HuH-7 (cell line): ENCODE data around the gene FXYD4.
"Not testable (repeated sequence)": the region's sequence is repeated elsewhere in the genome, so short reads cannot be mapped to it uniquely, and the experiment has no call there.

ENCODE experiments used
- DNase-seq: peaks from one replicate; pipeline ENCODE4 v3.0.0; 2011; ENCODE audit warnings: low spot score

Gene FXYD4

DNA sequence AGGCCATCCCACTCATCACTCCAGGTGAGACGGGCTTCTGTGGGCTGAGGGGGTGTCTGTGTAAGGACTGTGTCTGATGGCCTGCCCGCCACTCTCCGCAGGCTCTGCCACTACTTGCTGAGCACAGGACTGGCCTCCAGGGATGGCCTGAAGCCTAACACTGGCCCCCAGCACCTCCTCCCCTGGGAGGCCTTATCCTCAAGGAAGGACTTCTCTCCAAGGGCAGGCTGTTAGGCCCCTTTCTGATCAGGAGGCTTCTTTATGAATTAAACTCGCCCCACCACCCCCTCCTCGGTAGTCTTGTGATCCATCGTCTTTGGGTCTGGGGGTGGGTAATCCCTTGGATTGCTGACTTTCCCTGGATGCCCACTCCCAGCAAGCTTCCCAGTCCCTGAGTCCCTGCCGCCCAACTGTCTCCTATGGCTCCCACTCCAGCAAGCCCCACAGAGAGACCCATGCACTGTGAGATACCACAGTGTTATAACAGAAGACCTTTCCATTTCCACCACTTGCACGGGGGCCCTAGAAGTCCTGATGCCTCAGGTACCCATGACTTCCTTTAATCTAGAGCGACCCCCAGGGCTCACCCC is 4.7 kb downstream of the FXYD4 start:
- DNase-seq: no peak

DNA sequence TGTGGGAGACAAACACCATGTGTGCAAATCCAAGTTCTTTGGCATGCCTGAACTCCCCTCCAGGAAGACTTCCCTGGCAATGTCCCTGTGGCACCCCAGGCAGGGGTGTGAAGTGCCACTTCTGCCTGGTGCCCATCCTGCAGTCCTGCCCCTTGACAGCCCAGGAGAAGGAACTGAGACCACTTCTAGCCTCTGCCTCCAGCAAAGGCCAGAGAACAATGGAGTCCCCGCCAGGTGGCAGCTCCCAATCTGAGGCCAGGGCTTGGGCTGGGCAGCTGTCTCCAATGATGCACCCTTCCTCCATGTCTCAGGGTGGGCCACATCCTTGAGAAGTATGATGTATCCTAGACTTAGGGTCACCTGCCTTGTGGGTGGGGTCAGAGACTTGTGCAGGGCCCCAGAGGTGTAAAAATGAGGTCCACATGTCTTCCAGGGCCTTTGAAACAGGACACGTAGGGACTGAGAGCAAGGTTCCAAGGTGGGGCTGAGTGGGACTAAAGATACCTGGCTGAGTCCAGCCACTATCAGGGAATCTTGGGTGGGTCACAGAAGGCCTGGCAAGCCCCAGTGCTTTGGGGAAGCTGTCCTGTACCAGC is 5.5 kb downstream of the FXYD4 start:
- no peak for DNase-seq

DNA sequence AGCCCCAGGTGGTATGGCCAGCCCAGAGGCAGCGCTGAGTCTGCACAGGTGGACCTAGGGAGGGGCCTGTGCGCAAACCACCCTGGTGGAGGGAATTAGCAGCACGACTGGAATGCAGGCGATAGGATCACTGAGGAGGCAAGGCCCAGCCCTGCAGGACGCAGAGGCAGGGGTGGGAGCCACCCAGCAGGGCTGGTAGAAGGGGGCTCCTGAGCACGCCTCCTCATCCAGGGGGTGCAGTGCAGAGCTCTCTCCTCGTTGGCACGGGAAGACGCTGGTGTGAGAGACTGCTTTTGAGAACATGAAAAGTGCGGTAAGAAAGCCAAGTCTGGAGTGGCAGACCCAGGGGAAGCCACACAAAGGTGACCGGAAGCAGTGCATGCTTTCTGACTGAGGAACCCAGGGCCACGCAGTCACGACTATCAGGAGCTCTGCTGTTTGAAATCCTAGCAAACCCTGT is 6.0 kb downstream of the FXYD4 start:
- DNase-seq: no peak

DNA sequence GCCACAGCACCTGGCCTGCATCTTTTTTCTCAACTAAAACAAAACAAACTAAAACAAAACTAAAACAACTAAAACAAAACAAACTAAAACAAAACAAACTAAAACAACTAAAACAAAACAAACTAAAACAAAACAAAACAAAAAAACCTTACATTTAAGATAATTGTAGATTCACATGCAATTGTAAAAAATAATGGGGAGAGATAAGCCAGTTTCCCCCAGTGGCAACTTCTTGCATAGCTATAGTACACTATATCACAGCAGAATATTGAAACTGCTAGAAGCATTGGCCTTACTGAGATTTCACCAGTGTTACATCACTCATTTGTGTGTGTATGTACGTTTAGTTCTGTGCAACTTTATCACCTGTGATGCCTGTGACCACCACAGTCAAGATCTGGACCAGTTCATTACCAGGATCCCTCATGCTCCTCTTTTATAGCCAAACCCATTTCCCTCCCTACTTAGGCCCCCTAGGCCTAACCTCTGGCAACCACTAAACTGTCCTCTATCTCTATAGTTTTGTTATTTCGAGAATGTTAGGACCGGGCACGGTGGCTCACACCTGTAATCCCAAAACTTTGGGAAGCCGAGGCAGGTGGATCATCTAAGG is 9.3 kb downstream of the FXYD4 start:
- no peak for DNase-seq

DNA sequence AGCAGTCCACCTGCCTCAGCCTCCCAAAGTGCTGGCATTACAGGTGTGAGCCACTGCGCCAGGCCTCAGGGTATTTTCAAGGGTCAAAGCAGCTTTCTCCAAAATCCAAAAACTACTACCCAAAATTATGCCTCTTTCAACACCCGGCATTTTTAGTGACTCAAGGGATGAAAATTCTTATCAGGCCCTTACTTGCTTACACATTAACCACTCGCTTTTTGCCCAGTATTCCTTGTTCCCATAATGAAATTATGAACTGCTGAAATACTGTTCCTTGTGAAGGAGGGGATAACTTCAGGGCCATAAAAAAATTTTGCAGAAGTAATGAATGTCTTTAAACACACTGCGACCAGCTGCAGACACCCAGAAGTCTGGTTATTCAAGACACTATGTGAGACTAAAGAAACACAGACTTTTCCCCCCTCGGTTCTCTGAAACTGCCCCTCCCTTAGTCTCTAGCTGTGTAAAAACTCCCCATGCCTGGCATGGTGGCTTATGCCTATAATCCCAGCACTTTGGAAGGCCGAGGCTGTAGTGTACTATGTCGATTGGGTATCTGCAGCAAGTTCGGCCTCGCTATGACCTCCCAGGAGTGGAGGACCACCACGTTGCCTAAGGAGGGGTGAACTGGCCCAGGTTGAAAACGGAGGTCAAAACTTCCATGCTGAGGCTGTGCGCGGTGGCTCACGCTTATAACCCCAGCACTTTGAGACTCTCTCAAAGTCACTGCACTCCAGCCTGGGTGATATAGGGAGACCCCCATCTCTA is 12.0 kb downstream of the FXYD4 start:
- DNase-seq: no peak

DNA sequence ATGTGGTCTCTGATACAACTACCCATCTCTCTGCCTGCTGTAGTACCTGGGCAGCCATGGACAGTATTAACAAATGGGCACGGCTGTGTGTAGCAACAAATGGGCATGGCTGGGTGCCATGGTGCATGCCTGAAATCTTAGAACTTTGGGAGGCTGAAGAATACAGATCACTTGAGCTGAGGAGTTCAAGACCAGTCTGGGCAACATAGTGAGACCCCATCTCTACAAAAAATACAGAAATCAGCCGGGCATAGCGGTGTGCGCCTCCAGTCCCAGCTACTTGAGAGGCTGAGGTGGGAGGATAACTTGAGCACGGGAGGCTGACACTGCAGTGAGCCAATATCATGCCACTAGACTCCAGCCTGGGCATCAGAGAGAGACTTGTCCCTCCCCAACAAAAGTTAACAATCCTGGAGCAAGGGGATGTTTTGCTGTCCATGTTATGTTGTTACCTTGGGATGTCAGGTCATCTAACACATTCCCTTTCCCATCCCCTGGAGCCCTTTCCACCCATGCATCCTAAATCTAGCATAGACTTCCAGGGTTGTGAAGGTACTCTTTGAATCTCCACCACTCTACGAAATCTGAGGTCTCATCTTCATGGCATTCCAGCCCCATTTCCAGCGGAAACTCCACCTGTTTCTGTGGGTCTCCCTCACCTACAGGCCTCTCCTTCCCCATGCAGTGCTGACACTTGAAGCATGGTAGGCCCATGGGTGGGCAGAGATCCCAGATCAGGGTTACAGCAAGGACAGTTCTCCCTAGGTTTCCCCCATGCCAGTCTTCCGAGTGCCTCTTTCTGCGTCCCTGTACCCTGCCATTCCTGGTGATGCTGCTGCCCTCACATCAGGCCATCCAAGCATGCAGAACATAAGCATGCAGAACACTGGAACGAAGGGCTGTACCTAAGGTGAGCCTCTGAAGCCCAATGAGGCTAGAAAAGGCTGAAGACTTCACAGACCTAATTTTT is 13.1 kb downstream of the FXYD4 start:
- no peak for DNase-seq

DNA sequence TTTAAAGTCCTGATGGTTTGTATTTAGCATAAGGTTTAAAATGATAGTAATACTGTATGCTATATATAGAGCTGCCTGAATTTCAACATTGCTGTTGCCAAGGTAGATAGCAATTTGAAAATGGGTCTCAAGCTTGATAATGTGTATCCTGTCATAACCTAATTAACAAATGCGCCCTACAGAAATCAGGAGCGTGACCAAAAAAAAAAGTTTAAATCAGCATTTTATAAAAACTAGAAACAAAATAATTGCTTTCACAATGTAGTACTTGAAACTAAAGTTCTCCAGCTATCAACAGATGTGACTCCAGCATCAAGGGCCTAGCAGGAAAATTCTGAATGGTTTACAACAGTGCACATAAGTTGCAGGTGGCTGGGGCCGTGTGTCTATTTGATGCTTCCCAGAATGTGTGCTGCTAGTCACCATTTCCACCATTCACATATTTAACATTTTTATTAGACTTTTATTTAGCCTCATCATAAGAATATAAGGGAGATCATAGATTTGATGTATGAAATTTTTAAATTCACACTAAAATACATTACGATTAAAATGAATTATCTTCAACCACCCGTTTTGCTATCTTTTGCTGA is 14.1 kb downstream of the FXYD4 start:
- no peak for DNase-seq

DNA sequence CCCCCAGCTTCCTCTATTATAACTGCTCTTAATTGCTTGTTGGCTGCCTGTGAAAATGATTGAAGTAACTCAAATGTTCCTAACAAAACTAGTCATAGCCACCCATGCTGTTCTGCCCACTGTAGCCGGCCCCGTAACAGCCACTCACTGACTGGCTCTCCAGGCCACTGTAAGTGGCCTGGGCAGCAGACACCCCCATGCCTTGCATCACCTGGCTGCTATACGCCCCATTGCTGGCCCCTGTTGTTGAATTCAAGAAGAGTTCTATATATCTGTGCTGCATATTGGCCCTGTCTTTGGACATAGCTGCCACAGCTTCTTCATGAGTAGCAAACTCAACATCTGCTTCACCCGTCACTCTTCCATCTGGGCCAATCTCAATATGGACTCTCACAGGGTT is 15.1 kb downstream of the FXYD4 start:
- no peak for DNase-seq

DNA sequence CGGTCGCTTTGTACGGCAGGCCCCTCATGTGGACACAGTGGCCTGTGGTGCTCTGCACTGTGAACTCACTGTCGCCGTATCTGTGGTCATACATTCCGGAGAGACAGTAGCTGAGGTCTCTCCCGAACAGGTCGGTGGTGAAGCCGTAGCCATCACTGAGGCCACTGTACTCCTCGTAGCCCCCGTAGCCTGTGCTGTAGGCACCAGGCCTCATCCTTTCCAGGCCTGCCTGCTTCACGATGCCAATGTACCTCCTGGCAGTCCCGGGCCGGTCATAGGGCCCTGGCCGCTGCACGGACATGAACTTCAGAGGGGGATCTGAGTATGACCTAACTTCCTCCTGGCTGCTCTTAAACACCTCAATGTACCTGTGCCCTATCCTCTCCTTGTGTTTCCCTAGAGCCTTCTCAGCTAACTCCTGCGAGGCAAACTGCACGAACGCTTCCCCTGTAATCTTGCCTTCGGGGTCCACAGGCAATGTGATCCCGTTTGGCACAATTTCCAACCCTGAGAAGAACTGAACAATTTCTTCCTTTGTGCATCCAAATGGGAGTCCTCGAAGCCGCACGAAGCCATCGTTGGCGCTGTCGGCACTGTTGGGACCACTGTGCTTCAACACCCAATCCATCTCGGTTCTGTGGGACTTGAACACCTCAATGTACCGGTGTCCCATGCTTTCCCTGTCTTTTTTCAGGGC is 15.7 kb downstream of the FXYD4 start:
- no peak for DNase-seq

DNA sequence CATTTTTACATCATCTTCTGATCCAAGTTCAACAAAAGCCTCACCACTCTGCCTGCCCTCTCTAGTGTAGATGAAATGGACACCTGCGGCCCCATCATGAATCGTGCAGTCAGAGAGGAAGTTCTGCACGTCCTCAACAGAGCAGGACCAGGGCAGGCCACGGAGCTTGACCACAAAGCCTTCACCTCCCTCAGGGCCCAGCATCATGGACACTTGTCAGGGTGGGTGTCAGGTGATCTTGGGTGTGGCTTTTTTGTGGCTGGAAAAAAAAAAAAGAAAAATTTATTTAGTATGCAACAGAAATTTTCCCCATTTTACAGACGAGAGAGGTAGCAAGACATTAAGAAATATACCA is 16.2 kb downstream of the FXYD4 start:
- no peak for DNase-seq

DNA sequence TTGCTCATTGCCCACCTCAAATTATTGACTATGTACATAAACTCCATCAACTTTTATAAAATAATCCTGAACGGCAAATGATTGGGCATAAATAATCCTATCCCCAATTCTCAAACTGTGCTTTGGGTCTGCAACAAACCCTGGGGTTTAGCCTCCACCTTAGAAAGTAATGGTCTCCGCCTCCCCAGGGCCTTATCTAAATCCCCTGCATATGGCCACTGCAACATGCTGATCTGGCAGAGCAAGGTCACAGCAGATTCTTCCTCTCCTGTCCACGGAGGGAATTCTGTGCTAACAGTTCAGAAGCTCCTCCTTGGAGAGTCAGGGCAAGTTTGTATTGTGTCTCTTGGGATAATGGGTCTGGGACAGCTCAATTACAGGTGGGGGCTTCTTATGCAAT is 18.4 kb downstream of the FXYD4 start:
- DNase-seq: no peak

DNA sequence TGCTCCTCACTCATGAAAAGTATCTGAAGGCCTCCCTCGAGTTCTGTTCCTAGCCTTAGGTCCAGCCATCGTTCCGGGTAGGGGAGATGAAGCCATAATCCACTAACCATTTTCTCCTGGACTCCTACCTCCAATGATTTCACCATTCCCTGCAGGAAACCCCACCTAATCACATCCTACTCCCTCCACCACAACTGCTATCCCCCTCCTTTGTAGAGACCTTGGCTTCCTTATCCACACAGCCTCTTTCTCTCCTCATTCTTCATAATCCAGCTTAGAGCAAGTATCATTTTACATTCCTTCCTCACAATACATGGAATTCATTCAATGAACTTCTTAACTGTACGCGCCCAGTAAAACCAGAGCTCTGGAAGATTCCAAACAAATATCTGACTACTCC is 18.9 kb downstream of the FXYD4 start:
- no peak for DNase-seq

DNA sequence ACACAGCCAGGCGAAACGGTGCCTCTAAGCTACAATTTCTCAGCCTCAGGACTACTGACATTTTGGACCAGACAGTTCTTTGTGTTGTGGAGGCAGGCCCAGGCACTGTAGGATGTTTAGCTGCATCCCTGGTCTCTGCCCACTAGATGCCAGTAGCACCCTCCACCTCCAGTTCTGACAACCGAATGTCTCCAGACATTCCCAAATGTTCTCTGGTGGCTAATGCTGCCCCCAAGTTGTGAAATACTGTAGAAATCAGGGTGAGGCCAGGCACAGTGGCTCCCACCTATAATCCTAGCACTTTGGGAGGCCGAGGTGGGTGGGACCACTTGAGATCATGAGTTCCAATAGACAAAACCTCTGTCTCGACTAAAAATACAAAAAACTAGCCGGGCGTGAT is 19.3 kb downstream of the FXYD4 start:
- DNase-seq: no peak

DNA sequence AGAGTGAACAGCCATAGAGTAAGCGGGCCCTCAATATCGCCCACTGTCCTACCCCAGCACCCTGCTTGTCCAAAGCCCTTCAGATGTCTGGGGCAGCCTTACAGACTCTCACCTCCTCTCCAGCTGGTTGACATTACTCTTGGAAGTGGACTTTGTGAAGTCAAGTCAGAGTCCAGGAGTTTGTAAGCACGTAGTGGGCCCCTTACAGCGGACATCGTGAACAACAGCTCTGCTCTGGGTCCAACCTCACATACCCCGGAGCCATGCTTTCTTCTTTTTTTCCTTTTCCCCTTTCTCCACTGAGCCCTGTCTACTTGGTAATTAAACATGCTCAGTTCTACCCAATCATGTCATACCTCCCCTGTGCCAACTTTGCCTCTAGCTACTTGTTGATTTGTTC is 20.1 kb downstream of the FXYD4 start:
- DNase-seq: no peak

DNA sequence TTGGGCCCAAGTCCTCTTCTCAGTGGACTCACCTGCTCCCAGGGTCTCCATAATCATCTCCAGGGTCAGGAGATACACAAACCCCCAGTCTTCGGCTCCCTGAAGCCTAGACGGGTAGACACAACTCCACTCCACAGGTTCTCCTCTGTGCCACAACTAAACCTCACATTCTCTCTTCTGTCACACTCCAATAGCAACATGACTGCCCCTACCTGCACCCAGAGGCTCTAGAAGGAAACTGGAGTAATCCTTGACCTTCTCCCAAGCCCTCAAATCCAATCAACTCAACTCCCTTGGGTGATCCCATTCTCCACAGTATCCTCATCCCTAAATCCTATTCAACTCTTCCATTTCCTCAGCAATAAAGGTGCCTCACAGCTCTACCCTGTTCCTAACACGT is 21.3 kb downstream of the FXYD4 start:
- no peak for DNase-seq

DNA sequence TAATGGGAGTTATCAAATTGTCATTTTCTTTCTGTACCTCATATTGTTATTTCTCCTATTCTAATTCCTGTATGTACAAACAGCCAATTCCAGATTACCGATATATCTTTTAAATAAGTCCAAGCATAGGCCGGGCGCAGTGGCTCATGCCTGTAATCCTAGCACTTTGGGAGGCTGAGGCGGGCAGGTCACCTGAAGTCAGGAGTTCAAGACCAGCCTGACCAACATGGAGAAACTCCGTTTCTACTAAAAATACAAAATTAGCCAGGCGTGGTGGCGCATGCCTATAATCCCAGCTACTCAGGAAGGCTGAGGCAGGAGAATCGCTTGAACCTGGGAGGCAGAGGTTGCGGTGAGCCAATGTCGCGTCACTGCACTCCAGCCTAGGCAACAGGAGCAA is 21.8 kb downstream of the FXYD4 start:
- not testable (repeated sequence) for DNase-seq

DNA sequence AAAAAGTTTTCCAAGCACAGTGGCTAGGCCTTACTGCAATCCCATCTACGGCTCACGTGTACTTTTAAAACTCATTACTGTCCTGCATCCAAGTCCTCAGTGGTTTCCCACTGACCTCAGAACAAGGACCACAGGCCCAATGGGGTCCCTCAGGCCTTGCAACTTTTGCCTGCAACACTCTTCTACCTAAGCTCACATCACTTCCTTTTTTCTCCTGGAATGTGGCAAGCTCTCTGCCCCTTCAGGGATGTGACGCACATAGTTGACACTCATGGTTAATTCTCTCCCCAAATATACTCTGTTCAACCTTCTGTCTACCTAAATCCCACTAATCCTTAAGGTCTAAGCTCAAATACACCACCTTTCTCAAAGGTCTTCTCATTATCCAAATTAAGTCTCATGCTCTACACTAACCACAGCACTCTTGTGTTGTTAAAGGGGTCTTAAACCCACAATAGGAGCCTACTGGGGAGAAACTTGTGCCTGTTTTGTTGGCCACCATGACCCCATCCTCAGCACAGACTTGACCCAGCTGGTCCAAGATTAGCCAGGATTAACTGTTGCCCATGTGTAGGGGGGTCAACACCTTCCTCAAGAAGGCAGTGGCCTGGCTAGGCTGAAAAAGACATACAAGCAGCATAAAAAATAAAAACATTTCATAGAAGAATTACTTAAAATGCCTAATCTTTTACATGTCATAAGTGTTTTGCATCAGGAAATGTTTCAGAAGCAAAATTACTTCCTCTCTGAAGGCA is 22.3 kb downstream of the FXYD4 start:
- DNase-seq: no peak

DNA sequence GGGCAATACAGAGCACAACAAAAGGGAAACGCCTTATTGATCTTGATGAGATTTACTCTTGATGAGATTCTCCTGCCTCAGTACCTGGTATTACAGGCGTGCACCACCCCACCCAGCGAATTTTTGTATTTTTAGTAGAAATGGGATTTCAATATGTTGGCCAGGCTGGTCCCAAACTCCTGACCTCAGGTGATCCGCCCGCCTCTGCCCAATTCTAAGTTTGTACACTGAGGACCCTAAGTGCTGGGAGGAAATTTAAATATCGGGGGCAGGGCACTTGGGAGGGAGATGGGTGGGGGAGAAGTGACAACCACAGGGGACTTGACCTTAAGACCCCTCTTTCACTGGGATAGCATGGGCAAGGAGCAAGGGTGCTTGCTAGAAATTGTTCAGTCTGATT is 23.4 kb downstream of the FXYD4 start:
- no peak for DNase-seq

DNA sequence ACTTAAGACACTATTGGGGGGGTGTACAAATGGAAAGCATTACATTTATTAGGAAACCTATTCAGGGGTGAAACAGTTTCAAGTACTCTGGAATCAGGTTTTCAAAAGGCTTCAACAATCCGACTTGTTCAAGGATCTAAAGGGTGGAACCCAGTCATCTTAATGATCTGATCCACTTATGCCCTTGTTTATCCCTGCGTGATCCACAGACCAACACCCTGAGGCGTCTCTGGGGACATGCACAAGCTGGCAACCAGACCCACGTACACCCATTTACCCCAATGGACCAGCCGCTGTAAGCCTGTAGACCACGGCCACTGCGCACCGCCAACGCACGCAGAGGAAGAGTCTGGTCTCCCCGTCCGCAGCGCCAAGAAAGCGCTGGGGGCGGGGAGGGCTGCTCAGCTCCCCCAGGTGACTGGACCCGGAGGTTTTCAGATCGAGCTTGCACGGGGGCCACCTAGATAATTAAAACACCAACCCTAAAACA is 24.2 kb downstream of the FXYD4 start:
- DNase-seq: no peak
